SU-DHL-6 (cell line): ENCODE data around the gene TOR3A.

Source experiments
- H2AFZ ChIP-seq: fragments of 200-600 bp; sonication (generic); 2 replicates; pipeline ENCODE4 v1.6.1; 2014; ENCODE audit warnings: low read depth, mild to moderate bottlenecking, moderate library complexity, mixed read lengths, antibody characterized with exemption, low read length; ENCODE audit not compliant: severe bottlenecking
- H3F3A ChIP-seq: fragments of 200-600 bp; shearing (Covaris generic); 2 replicates; pipeline ENCODE4 v1.6.0; 2016; ENCODE audit warnings: antibody characterized with exemption, mild to moderate bottlenecking; ENCODE audit not compliant: insufficient read depth
- H3K27ac ChIP-seq: fragments of 200-600 bp; sonication (generic); 2 replicates; pipeline ENCODE4 v1.5.1; 2016; ENCODE audit warnings: low read depth, mild to moderate bottlenecking, low read length, moderate library complexity, mixed read lengths
- H3K27me3 ChIP-seq: fragments of 200-600 bp; sonication (generic), shearing (Covaris generic); 2 replicates; pipeline ENCODE4 v1.6.0; 2014; ENCODE audit warnings: mild to moderate bottlenecking, low read length
- H3K36me3 ChIP-seq: fragments of 200-600 bp; sonication (generic); 2 replicates; pipeline ENCODE4 v1.6.1; 2014; ENCODE audit warnings: mild to moderate bottlenecking, low read length, mixed read lengths
- H3K4me2 ChIP-seq: fragments of 300-600, 200-600 bp; shearing (Covaris generic), sonication (generic); 2 replicates; pipeline ENCODE4 v1.6.0; 2014; ENCODE audit warnings: low read length, low read depth, mild to moderate bottlenecking; ENCODE audit not compliant: poor library complexity, severe bottlenecking
- H3K4me3 ChIP-seq: fragments of 200-600 bp; sonication (generic); 2 replicates; pipeline ENCODE4 v1.5.1; 2014; ENCODE audit warnings: antibody characterized with exemption, low read length, mild to moderate bottlenecking, mixed read lengths; ENCODE audit not compliant: insufficient read depth, poor library complexity, severe bottlenecking
- H3K79me2 ChIP-seq: fragments of 200-600 bp; sonication (generic); 2 replicates; pipeline ENCODE4 v1.6.1; 2014; ENCODE audit warnings: mild to moderate bottlenecking, low read length, moderate library complexity; ENCODE audit not compliant: insufficient read depth
- H3K9ac ChIP-seq: fragments of 200-600 bp; sonication (generic); 2 replicates; pipeline ENCODE4 v1.7.0; 2014; ENCODE audit warnings: mild to moderate bottlenecking, low read length
- H3K9me2 ChIP-seq: fragments of 200-600 bp; sonication (generic); replicated peaks from 2 replicates; pipeline ENCODE4 v1.6.1; 2014; ENCODE audit warnings: low read length; ENCODE audit not compliant: insufficient read depth
- H3K9me3 ChIP-seq: fragments of 200-600 bp; sonication (generic); 2 replicates; pipeline ENCODE4 v1.6.1; 2014; ENCODE audit warnings: low read length, mixed read lengths; ENCODE audit not compliant: insufficient read depth
- H4K20me1 ChIP-seq: fragments of 200-600 bp; sonication (generic); 2 replicates; pipeline ENCODE4 v1.6.1; 2014; ENCODE audit warnings: low read depth, mild to moderate bottlenecking, antibody characterized with exemption, low read length, moderate library complexity, mixed read lengths
- EZH2phosphoT487 ChIP-seq: fragments of 200-600 bp; sonication (generic), shearing (Covaris generic); conservative IDR thresholded peaks from 2 replicates; pipeline ENCODE4 v1.6.1; 2018; ENCODE audit warnings: mild to moderate bottlenecking, antibody characterized with exemption, low read length, moderate library complexity, mixed read lengths
- TF ChIP-seq, protein P1 (sequence below): fragments of 200-600 bp; sonication (generic); IDR thresholded peaks from one replicate; pipeline ENCODE4 v1.5.1; 2017; ENCODE audit warnings: antibody characterized with exemption, mild to moderate bottlenecking, low read length, moderate library complexity; ENCODE audit not compliant: insufficient read depth, poor library complexity, severe bottlenecking

The TOR3A gene

DNA sequence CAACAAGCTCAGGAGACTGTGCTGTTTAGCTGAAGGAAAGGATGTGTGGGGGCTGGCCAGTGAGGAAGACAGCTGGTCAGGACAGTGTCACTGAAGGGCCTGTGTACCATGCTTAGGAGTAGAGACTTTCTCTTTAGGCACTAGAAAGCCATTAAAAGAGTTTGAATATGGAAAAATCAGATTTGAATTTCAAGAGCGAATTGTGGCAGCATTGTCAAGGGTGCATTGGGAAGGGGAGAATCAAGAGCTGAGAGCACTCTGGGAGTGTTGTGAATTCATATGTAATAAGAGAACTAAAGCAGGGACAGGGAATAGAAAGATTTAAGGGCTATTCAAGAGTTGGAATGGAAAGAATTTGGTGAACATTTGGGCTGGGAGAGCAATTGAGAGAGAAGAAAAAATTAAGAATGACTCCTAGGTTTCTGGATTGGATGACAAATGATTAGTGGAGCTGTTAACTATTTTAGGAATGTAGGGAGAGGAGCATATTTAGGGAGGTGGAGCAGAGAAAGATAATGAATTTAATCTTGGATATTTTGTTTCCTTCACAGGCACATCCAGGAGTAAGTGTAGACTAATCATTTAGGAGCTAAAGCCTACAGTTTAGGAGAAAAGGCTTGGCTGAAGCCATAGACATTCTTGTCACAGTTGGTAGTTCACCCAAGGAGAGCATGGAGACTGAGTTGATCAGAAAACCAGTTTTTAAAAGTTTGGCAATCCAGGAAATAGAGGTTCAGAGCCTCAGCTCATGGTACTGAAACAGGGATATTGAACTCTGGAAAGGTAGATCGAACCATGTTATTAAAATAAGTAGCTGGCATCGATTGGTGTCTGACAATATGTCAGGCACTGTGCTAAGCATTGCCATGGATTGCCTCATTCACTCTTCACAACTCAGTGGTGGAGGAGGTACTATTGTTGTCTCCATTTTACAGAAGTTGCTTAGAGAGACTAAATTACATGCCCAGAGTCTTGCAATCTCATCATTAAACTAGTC is 23.1 kb upstream of the TOR3A start:
- no peaks in the 10 kb centered on the region for H3F3A ChIP-seq
- TF ChIP-seq, protein P1, sequence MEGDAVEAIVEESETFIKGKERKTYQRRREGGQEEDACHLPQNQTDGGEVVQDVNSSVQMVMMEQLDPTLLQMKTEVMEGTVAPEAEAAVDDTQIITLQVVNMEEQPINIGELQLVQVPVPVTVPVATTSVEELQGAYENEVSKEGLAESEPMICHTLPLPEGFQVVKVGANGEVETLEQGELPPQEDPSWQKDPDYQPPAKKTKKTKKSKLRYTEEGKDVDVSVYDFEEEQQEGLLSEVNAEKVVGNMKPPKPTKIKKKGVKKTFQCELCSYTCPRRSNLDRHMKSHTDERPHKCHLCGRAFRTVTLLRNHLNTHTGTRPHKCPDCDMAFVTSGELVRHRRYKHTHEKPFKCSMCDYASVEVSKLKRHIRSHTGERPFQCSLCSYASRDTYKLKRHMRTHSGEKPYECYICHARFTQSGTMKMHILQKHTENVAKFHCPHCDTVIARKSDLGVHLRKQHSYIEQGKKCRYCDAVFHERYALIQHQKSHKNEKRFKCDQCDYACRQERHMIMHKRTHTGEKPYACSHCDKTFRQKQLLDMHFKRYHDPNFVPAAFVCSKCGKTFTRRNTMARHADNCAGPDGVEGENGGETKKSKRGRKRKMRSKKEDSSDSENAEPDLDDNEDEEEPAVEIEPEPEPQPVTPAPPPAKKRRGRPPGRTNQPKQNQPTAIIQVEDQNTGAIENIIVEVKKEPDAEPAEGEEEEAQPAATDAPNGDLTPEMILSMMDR = no peak
- no peak for TF ChIP-seq EZH2phosphoT487
- H3K36me3 ChIP-seq = no peaks in the 10 kb centered on the region
- no peaks in the 10 kb centered on the region for H4K20me1 ChIP-seq
- no peak overlapping the region for H3K9ac ChIP-seq
- H3K4me3 ChIP-seq = no peak overlapping the region
- no peaks in the 10 kb centered on the region for H3K27me3 ChIP-seq
- no peak overlapping the region for H2AFZ ChIP-seq
- H3K27ac ChIP-seq = no peak overlapping the region
- no peaks in the 10 kb centered on the region for H3K79me2 ChIP-seq
- no peaks in the 10 kb centered on the region for H3K9me2 ChIP-seq
- H3K9me3 ChIP-seq = no peaks in the 10 kb centered on the region
- no peak overlapping the region for H3K4me2 ChIP-seq

GRCh38 chr1:179061360-179062282 is 20.2 kb upstream of the TOR3A start:
- no peaks in the 10 kb centered on the region for H3F3A ChIP-seq
- no peaks in the 10 kb centered on the region for H3K9me2 ChIP-seq
- no peaks in the 10 kb centered on the region for H3K27me3 ChIP-seq
- no peak overlapping the region for H2AFZ ChIP-seq
- H3K79me2 ChIP-seq = no peaks in the 10 kb centered on the region
- H3K4me2 ChIP-seq = no peak overlapping the region
- no peaks in the 10 kb centered on the region for H3K36me3 ChIP-seq
- no peaks in the 10 kb centered on the region for H4K20me1 ChIP-seq
- H3K4me3 ChIP-seq = no peak overlapping the region
- no peak overlapping the region for H3K9ac ChIP-seq
- no peaks in the 10 kb centered on the region for H3K9me3 ChIP-seq
- H3K27ac ChIP-seq = no peak overlapping the region
- TF ChIP-seq, protein P1 = no peak
- no peak for TF ChIP-seq EZH2phosphoT487

- Histone ChIP-seq H3K4me2 (no peak overlapping the region), H3K9me2 (no peaks in the 10 kb centered on the region), H3K79me2 (no peaks in the 10 kb centered on the region), H2AFZ (no peak overlapping the region), H3K9ac (no peak overlapping the region), H3K4me3 (no peak overlapping the region), H3K27me3 (no peaks in the 10 kb centered on the region), H4K20me1 (no peaks in the 10 kb centered on the region), H3K27ac (no peak overlapping the region), H3K36me3 (no peaks in the 10 kb centered on the region), H3K9me3 (no peaks in the 10 kb centered on the region), H3F3A (no peaks in the 10 kb centered on the region)
- no peak for TF ChIP-seq EZH2phosphoT487
- TF ChIP-seq, protein P1 = no peak
These were observed 15.4 kb upstream of the TOR3A start for GRCh38 chr1:179066471-179066870.
